Activated B cell treated with CpG ODN at 0.5 μM for 24 hours (primary cell): ENCODE results near the gene TERT. TPM values are rescaled to one million over a fixed set of nuclear protein-coding genes. Genes with fewer than 3 reads are reported as not detected.
"Not testable (repeated sequence)": the region's sequence is repeated elsewhere in the genome, so short reads cannot be mapped to it uniquely, and the experiment has no call there.

Experiments used
- ATAC-seq: fragments of 200-7000 bp; cut with Tn5 transposase; one replicate; pipeline ENCODE4 v1.10.0; 2021; ENCODE audit warnings: low read depth, mild to moderate bottlenecking, moderate library complexity
- CTCF ChIA-PET: fragments of 350-600 bp; sonication (Branson Sonifier 250); formaldehyde crosslinking; loops from one replicate; lab custom pipeline; 2021; ENCODE audit warnings: antibody characterized with exemption; lab: Charles Lee
- POLR2A ChIA-PET: fragments of 350-600 bp; sonication (Branson Sonifier 250); formaldehyde crosslinking; loops from one replicate; lab custom pipeline; 2021; ENCODE audit warnings: antibody characterized with exemption; lab: Charles Lee
- DNase-seq: peaks from one replicate; pipeline ENCODE4 v3.0.0; 2022
- H3K27ac Mint-ChIP-seq: one replicate; pipeline ENCODE4 v1.8.0; 2020; ENCODE audit warnings: mixed read lengths
- H3K27me3 Mint-ChIP-seq: one replicate; pipeline ENCODE4 v1.8.0; 2021; ENCODE audit warnings: mixed read lengths
- H3K36me3 Mint-ChIP-seq: one replicate; pipeline ENCODE4 v1.8.0; 2021; ENCODE audit warnings: low read depth, mixed read lengths
- H3K4me1 Mint-ChIP-seq: one replicate; pipeline ENCODE4 v1.8.0; 2021; ENCODE audit warnings: mixed read lengths
- H3K4me3 Mint-ChIP-seq: one replicate; pipeline ENCODE4 v1.8.0; 2020; ENCODE audit warnings: mild to moderate bottlenecking, mixed read lengths
- H3K9me3 Mint-ChIP-seq: one replicate; pipeline ENCODE4 v1.8.0; 2020; ENCODE audit warnings: mixed read lengths
- CTCF ChIP-seq: fragments of 200-600 bp; IDR thresholded peaks from one replicate; pipeline ENCODE4 v1.8.0; 2022; ENCODE audit warnings: antibody characterized with exemption, mild to moderate bottlenecking
- intact Hi-C: fragments of 100-400 bp; cut with micrococcal nuclease; formaldehyde crosslinking; loops from one replicate; pipeline ENCODE4 v1.15.1; 2024
- total RNA-seq: library from RNA; stranded (reverse); gene quantifications from 2 replicates; pipeline ENCODE4 v1.2.3, GENCODE V29; 2022

The TERT gene
- total RNA-seq, 1 donor from 2014 or later = 0.35 TPM

- ATAC-seq = no peak
- H3K27ac Mint-ChIP-seq = no peak overlapping the region
These were observed 42.1 kb upstream of the TERT start for GRCh38 chr5:1336749-1337488.

GRCh38 chr5:1336106-1336561, 41.3 kb upstream of the TERT start:
- Mint-ChIP-seq H3K9me3 (no peaks in the 10 kb centered on the region), H3K27ac (no peak overlapping the region), H3K4me1 (peaks cover 10% of the 10 kb centered on the region), H3K27me3 (no peaks in the 10 kb centered on the region), H3K36me3 (peaks cover 86% of the 10 kb centered on the region), H3K4me3 (no peak overlapping the region)
- peak; percentile 42 for ATAC-seq
- intact Hi-C loops = no loop called here
- DNase-seq = no peak
- CTCF ChIA-PET = no interaction called here
- no peak for TF ChIP-seq CTCF
- POLR2A ChIA-PET = no interaction called here

More at GRCh38 chr5:1336749-1337488, 42.1 kb upstream of the TERT start:
- Mint-ChIP-seq H3K4me3 (no peak overlapping the region), H3K27me3 (no peaks in the 10 kb centered on the region), H3K36me3 (peaks cover 86% of the 10 kb centered on the region), H3K9me3 (no peaks in the 10 kb centered on the region), H3K4me1 (peaks cover 15% of the 10 kb centered on the region)
- intact Hi-C loops = no loop called here
- TF ChIP-seq CTCF = no peak
- POLR2A ChIA-PET = no interaction called here
- CTCF ChIA-PET = no interaction called here
- DNase-seq = no peak

- peaks cover 86% of the 10 kb centered on the region for H3K36me3 Mint-ChIP-seq
- H3K4me1 Mint-ChIP-seq = peaks cover 8% of the 10 kb centered on the region
- ChIA-PET POLR2A (no interaction called here), CTCF (no interaction called here)
- intact Hi-C loops = no loop called here
- no peaks in the 10 kb centered on the region for H3K9me3 Mint-ChIP-seq
- DNase-seq = no peak
- no peak for ATAC-seq
- H3K27me3 Mint-ChIP-seq = no peaks in the 10 kb centered on the region
- TF ChIP-seq CTCF = no peak
- H3K27ac Mint-ChIP-seq = no peak overlapping the region
- H3K4me3 Mint-ChIP-seq = no peak overlapping the region
These were observed 40.8 kb upstream of the TERT start for GRCh38 chr5:1335540-1336095.

- Mint-ChIP-seq H3K36me3 (peaks cover 86% of the 10 kb centered on the region), H3K4me3 (no peak overlapping the region), H3K27ac (no peak overlapping the region), H3K4me1 (peaks cover 8% of the 10 kb centered on the region), H3K27me3 (no peaks in the 10 kb centered on the region), H3K9me3 (no peaks in the 10 kb centered on the region)
- CTCF ChIA-PET = no interaction called here
- no peak for DNase-seq
- ATAC-seq = no peak
- TF ChIP-seq CTCF = no peak
- intact Hi-C loops = no loop called here
- POLR2A ChIA-PET = no interaction called here
These were observed 40.1 kb upstream of the TERT start for GRCh38 chr5:1334831-1335539.

- no peaks in the 10 kb centered on the region for H3K27me3 Mint-ChIP-seq
- H3K27ac Mint-ChIP-seq = no peak overlapping the region
- no peak for TF ChIP-seq CTCF
- H3K4me1 Mint-ChIP-seq = peaks cover 8% of the 10 kb centered on the region
- CTCF ChIA-PET = no interaction called here
- intact Hi-C loops = no loop called here
- ATAC-seq = no peak
- no peak overlapping the region for H3K4me3 Mint-ChIP-seq
- no peak for DNase-seq
- H3K36me3 Mint-ChIP-seq = peaks cover 88% of the 10 kb centered on the region
- no peaks in the 10 kb centered on the region for H3K9me3 Mint-ChIP-seq
- POLR2A ChIA-PET = no interaction called here
These were observed 39.1 kb upstream of the TERT start for GRCh38 chr5:1333986-1334385.

- intact Hi-C loops, POLR2A ChIA-PET, H3K4me3 Mint-ChIP-seq, H3K9me3 Mint-ChIP-seq, CTCF ChIA-PET, H3K27me3 Mint-ChIP-seq, ATAC-seq, H3K27ac Mint-ChIP-seq, H3K4me1 Mint-ChIP-seq, DNase-seq: not testable (repeated sequence)
- peaks cover 89% of the 10 kb centered on the region for H3K36me3 Mint-ChIP-seq
These were observed 38.4 kb upstream of the TERT start for GRCh38 chr5:1333286-1333685.
